MM.1S (cell line): Measurements from ENCODE around the gene TNN.

ENCODE experiments used
- EZH2phosphoT487 ChIP-seq: fragments of 300-600 bp; sonication (generic); IDR thresholded peaks from 2 replicates; pipeline ENCODE4 v1.6.1; 2018; ENCODE audit warnings: antibody characterized with exemption, low read length
- TF ChIP-seq, protein P1 (sequence below): fragments of 300-600 bp; sonication (generic); IDR thresholded peaks from 2 replicates; pipeline ENCODE4 v1.5.1; 2016; ENCODE audit warnings: antibody characterized with exemption, low read length, mixed read lengths

DNA sequence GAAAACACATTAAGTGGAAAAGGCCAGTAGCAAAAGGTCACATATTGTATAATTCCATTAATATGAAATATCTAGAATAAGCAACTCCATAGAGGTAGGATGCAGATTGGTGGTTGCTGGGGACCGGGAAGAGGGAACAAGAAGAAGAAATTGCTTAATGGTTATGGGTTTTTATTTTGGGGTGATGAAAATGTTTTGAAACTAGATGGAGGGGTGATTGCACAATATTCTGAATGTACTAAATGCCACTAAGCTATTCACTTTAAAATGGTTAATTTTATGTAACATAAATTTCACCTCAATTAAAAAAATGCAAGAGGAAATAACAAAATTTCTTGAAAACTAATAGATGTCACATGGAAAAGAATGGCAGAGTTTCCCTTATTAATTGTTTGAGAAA, 118.3 kb downstream of the TNN start:
- TF ChIP-seq EZH2phosphoT487 = no peak
- TF ChIP-seq, protein P1, sequence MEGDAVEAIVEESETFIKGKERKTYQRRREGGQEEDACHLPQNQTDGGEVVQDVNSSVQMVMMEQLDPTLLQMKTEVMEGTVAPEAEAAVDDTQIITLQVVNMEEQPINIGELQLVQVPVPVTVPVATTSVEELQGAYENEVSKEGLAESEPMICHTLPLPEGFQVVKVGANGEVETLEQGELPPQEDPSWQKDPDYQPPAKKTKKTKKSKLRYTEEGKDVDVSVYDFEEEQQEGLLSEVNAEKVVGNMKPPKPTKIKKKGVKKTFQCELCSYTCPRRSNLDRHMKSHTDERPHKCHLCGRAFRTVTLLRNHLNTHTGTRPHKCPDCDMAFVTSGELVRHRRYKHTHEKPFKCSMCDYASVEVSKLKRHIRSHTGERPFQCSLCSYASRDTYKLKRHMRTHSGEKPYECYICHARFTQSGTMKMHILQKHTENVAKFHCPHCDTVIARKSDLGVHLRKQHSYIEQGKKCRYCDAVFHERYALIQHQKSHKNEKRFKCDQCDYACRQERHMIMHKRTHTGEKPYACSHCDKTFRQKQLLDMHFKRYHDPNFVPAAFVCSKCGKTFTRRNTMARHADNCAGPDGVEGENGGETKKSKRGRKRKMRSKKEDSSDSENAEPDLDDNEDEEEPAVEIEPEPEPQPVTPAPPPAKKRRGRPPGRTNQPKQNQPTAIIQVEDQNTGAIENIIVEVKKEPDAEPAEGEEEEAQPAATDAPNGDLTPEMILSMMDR = no peak
